HCT116 (cell line): Measurements from ENCODE around the gene POSTN.

Source experiments
- CTCF ChIP-seq, 3 experiments: fragments of 200-600 bp in 1 of 3; sonication (generic) in 1 of 3; IDR thresholded peaks in 2 of 3; conservative IDR thresholded peaks in 1 of 3; 2 replicates each; pipeline ENCODE4 v1.5.1; 2012 to 2017; ENCODE audit warnings: low read depth in 2 of 3, low read length in 2 of 3, antibody characterized with exemption in 1 of 3, borderline replicate concordance in 1 of 3, control low read depth in 1 of 3, mild to moderate bottlenecking in 1 of 3, mixed read lengths in 1 of 3, mixed run types in 1 of 3, moderate library complexity in 1 of 3; ENCODE audit not compliant: insufficient read depth in 1 of 3
- EZH2 ChIP-seq: fragments of 200-600 bp; sonication (generic); IDR thresholded peaks from 2 replicates; pipeline ENCODE4 v1.6.1; 2017; ENCODE audit warnings: antibody characterized with exemption, mixed run types
- FOSL1 ChIP-seq: IDR thresholded peaks from 2 replicates; pipeline ENCODE4 v1.6.1; 2012; ENCODE audit warnings: low read depth
- POLR2A ChIP-seq: IDR thresholded peaks from 2 replicates; pipeline ENCODE4 v1.7.0; 2011; ENCODE audit warnings: borderline replicate concordance; ENCODE audit not compliant: insufficient read depth, insufficient read length; ENCODE audit errors: extremely low read depth
- POLR2AphosphoS5 ChIP-seq: IDR thresholded peaks from 2 replicates; pipeline ENCODE4 v1.6.1; 2011; ENCODE audit warnings: mild to moderate bottlenecking, low read depth, low read length, moderate library complexity
- REST ChIP-seq: IDR thresholded peaks from 2 replicates; pipeline ENCODE4 v1.6.1; 2012; ENCODE audit warnings: low read depth
- SIN3A ChIP-seq: IDR thresholded peaks from 2 replicates; pipeline ENCODE4 v1.6.1; 2012; ENCODE audit warnings: low read depth
- SP1 ChIP-seq: IDR thresholded peaks from 2 replicates; pipeline ENCODE4 v1.6.1; 2012; ENCODE audit warnings: low read depth
- SRF ChIP-seq: IDR thresholded peaks from 2 replicates; pipeline ENCODE4 v1.6.1; 2012; ENCODE audit warnings: low read depth
- ZBTB33 ChIP-seq: IDR thresholded peaks from 2 replicates; pipeline ENCODE4 v1.6.1; 2011; ENCODE audit warnings: mild to moderate bottlenecking, low read length, moderate library complexity; ENCODE audit not compliant: insufficient replicate concordance; ENCODE audit errors: extremely low read depth
- ZFX ChIP-seq: fragments of 450-650 bp; IDR thresholded peaks from 2 replicates; pipeline ENCODE4 v1.6.1; 2017

GRCh38 chr13:37534181-37534580, 64.4 kb downstream of the POSTN start:
- TF ChIP-seq POLR2A = no peak
- TF ChIP-seq POLR2AphosphoS5 = no peak
- no peak for TF ChIP-seq CTCF (IDR thresholded peaks at IDR 0.05 in 2 of 3, conservative IDR thresholded peaks at IDR 0.05 in 1 of 3; ENCODE audit: borderline replicate concordance in 1 of 3, insufficient read depth in 1 of 3, low read depth in 2 of 3, low read length in 2 of 3)
- no peak for TF ChIP-seq EZH2
- no peak for TF ChIP-seq SRF
- no peak for TF ChIP-seq SP1
- TF ChIP-seq SIN3A = no peak
- TF ChIP-seq ZBTB33 = no peak
- TF ChIP-seq FOSL1 = no peak
- no peak for TF ChIP-seq REST
- no peak for TF ChIP-seq ZFX
